H9 (cell line): Measurements from ENCODE around the gene PCCA. TPM values are rescaled to one million over a fixed set of nuclear protein-coding genes. Genes with fewer than 3 reads are reported as not detected.
A peak's percentile ranks its signal among the peaks of the same experiment; 100 is the strongest.

Experiments used
- DNase-seq: peaks from one replicate; pipeline ENCODE4 v3.0.0-alpha.2; 2017
- H2AFZ ChIP-seq: one replicate; pipeline ENCODE4 v1.6.1; 2013; ENCODE audit warnings: mild to moderate bottlenecking, low read length, control low read depth, moderate library complexity
- H2AK5ac ChIP-seq: 2 replicates; pipeline ENCODE4 v1.6.1; 2013; ENCODE audit warnings: low read length, control low read depth, mixed read lengths; ENCODE audit not compliant: insufficient read length
- H2BK120ac ChIP-seq: one replicate; pipeline ENCODE4 v1.6.1; 2013; ENCODE audit warnings: low read depth, mild to moderate bottlenecking, low read length, control low read depth, inconsistent platforms; ENCODE audit not compliant: poor library complexity, severe bottlenecking
- H2BK12ac ChIP-seq: 2 replicates; pipeline ENCODE4 v1.6.1; 2013; ENCODE audit warnings: low read length, control low read depth, mixed read lengths, low read depth; ENCODE audit not compliant: insufficient read length
- H2BK15ac ChIP-seq: 2 replicates; pipeline ENCODE4 v1.6.1; 2013; ENCODE audit warnings: low read depth, low read length, control low read depth
- H2BK20ac ChIP-seq: one replicate; pipeline ENCODE4 v1.6.1; 2013; ENCODE audit warnings: low read depth, mild to moderate bottlenecking, low read length, control low read depth, inconsistent platforms; ENCODE audit not compliant: poor library complexity, severe bottlenecking
- H2BK5ac ChIP-seq: 2 replicates; pipeline ENCODE4 v1.6.1; 2013; ENCODE audit warnings: low read length, control low read depth, mixed read lengths; ENCODE audit not compliant: insufficient read length
- H3K14ac ChIP-seq: 2 replicates; pipeline ENCODE4 v1.6.1; 2013; ENCODE audit warnings: low read length, control low read depth; ENCODE audit not compliant: insufficient read depth
- H3K18ac ChIP-seq: 2 replicates; pipeline ENCODE4 v1.6.1; 2013; ENCODE audit warnings: low read depth, mild to moderate bottlenecking, mixed read lengths, low read length, control low read depth; ENCODE audit not compliant: insufficient read length
- H3K23ac ChIP-seq: 2 replicates; pipeline ENCODE4 v1.6.1; 2013; ENCODE audit warnings: low read length, control low read depth, mixed read lengths, low read depth; ENCODE audit not compliant: insufficient read length
- H3K23me2 ChIP-seq: 2 replicates; pipeline ENCODE4 v1.6.1; 2013; ENCODE audit warnings: low read depth, mild to moderate bottlenecking, mixed read lengths, low read length, control low read depth; ENCODE audit not compliant: insufficient read length, poor library complexity, severe bottlenecking
- H3K27ac ChIP-seq: 2 replicates; pipeline ENCODE4 v1.5.1; 2013; ENCODE audit warnings: low read length, control low read depth, mixed read lengths, low read depth; ENCODE audit not compliant: insufficient read length
- H3K27me3 ChIP-seq: 2 replicates; pipeline ENCODE4 v1.6.1; 2013; ENCODE audit warnings: low read length, control low read depth, inconsistent platforms; ENCODE audit not compliant: insufficient read depth
- H3K4ac ChIP-seq: 2 replicates; pipeline ENCODE4 v1.6.1; 2013; ENCODE audit warnings: low read depth, mild to moderate bottlenecking, control low read depth, inconsistent platforms, low read length, moderate library complexity
- H3K4me1 ChIP-seq: 2 replicates; pipeline ENCODE4 v1.6.1; 2013; ENCODE audit warnings: low read length, control low read depth, inconsistent platforms; ENCODE audit not compliant: insufficient read depth
- H3K4me2 ChIP-seq: 2 replicates; pipeline ENCODE4 v1.6.1; 2013; ENCODE audit warnings: low read length, control low read depth, mixed read lengths; ENCODE audit not compliant: insufficient read length, insufficient read depth
- H3K56ac ChIP-seq: 2 replicates; pipeline ENCODE4 v1.6.1; 2013; ENCODE audit warnings: low read depth, mild to moderate bottlenecking, mixed read lengths, low read length, control low read depth; ENCODE audit not compliant: insufficient read length
- H3K79me1 ChIP-seq: 2 replicates; pipeline ENCODE4 v1.6.1; 2013; ENCODE audit warnings: low read depth, mild to moderate bottlenecking, moderate library complexity, low read length, control low read depth, inconsistent platforms; ENCODE audit not compliant: insufficient read depth, poor library complexity, severe bottlenecking
- H3K79me2 ChIP-seq: 2 replicates; pipeline ENCODE4 v1.6.1; 2013; ENCODE audit warnings: low read length, control low read depth, inconsistent platforms; ENCODE audit not compliant: insufficient read depth
- H3K9ac ChIP-seq: 2 replicates; pipeline ENCODE4 v1.6.1; 2013; ENCODE audit warnings: low read length, control low read depth, mixed read lengths; ENCODE audit not compliant: insufficient read length; ENCODE audit errors: extremely low read depth
- H3K9me3 ChIP-seq: one replicate; pipeline ENCODE4 v1.6.1; 2013; ENCODE audit warnings: low read depth, low read length, inconsistent platforms; ENCODE audit not compliant: control insufficient read depth
- H3T11ph ChIP-seq: one replicate; pipeline ENCODE4 v1.6.1; 2013; ENCODE audit warnings: mild to moderate bottlenecking, low read length, control low read depth, inconsistent platforms
- H4K20me1 ChIP-seq: one replicate; pipeline ENCODE4 v1.6.1; 2013; ENCODE audit not compliant: control insufficient read depth, insufficient read length, insufficient read depth
- H4K5ac ChIP-seq: 2 replicates; pipeline ENCODE4 v1.6.1; 2013; ENCODE audit warnings: low read depth, mild to moderate bottlenecking, mixed read lengths, low read length, control low read depth; ENCODE audit not compliant: insufficient read length
- H4K8ac ChIP-seq: replicated peaks from 2 replicates; pipeline ENCODE4 v1.6.1; 2013; ENCODE audit warnings: low read length, control low read depth, mixed read lengths, low read depth; ENCODE audit not compliant: insufficient read length
- H4K91ac ChIP-seq: 2 replicates; pipeline ENCODE4 v1.6.1; 2013; ENCODE audit warnings: low read depth, mild to moderate bottlenecking, moderate library complexity, mixed read lengths, low read length, control low read depth; ENCODE audit not compliant: insufficient read length
- H3K27ac Mint-ChIP-seq, 3 experiments: 2 replicates in 2 of 3; 3 replicates in 1 of 3; pipeline ENCODE4 v1.8.0; 2020 to 2021; ENCODE audit warnings: mixed read lengths in 3 of 3, mild to moderate bottlenecking in 1 of 3, moderate library complexity in 1 of 3
- H3K27me3 Mint-ChIP-seq: 2 replicates; pipeline ENCODE4 v1.8.0; 2021; ENCODE audit warnings: low read depth, mild to moderate bottlenecking, moderate library complexity, mixed read lengths
- H3K36me3 Mint-ChIP-seq, 3 experiments: 2 replicates in 2 of 3; 3 replicates in 1 of 3; pipeline ENCODE4 v1.8.0; 2020 to 2021; ENCODE audit warnings: low read depth in 3 of 3, mixed read lengths in 3 of 3; ENCODE audit not compliant: insufficient read depth in 1 of 3
- H3K4me1 Mint-ChIP-seq, 2 experiments: 2 replicates each; pipeline ENCODE4 v1.8.0; 2020; ENCODE audit warnings: mixed read lengths in 2 of 2
- H3K4me3 Mint-ChIP-seq, 2 experiments: 2 replicates in 1 of 2; 3 replicates in 1 of 2; pipeline ENCODE4 v1.8.0; 2020 to 2021; ENCODE audit warnings: mild to moderate bottlenecking in 2 of 2, mixed read lengths in 2 of 2, moderate library complexity in 1 of 2
- H3K9me3 Mint-ChIP-seq, 2 experiments: 2 replicates in 1 of 2; 3 replicates in 1 of 2; pipeline ENCODE4 v1.8.0; 2020; ENCODE audit warnings: mild to moderate bottlenecking in 2 of 2, mixed read lengths in 2 of 2, moderate library complexity in 1 of 2
- CTCF ChIP-seq: fragments of 200-600 bp; sonication (generic); conservative IDR thresholded peaks from 3 replicates; pipeline ENCODE4 v1.8.0; 2021; ENCODE audit warnings: antibody characterized with exemption, mild to moderate bottlenecking
- WGBS: extraction: QIAGEN DNeasy Blood & Tissue Kit; methylation state at CpG from one replicate; pipeline ENCODE4 v1.1.7; 2013; ENCODE audit warnings: missing lambda C conversion rate, low lambda C conversion rate, mixed read lengths; ENCODE audit not compliant: insufficient read length; ENCODE audit errors: extremely low coverage; 5-methylcytosine and 5-hydroxymethylcytosine counted together
- total RNA-seq: library from RNA; stranded (reverse); gene quantifications from 2 replicates; pipeline ENCODE4 v1.2.1, GENCODE V29; 2021

PCCA gene
- total RNA-seq, 1 experiment from 2014 or later, result 56.5 TPM

- Histone ChIP-seq H3K18ac (no peak overlapping the region), H2BK12ac (no peak overlapping the region), H4K20me1 (no peaks in the 10 kb centered on the region), H3K23ac (no peak overlapping the region), H2BK5ac (no peak overlapping the region), H2AFZ (no peak overlapping the region), H3K56ac (no peak overlapping the region), H3K27me3 (no peaks in the 10 kb centered on the region), H2BK15ac (no peak overlapping the region), H3K23me2 (no peaks in the 10 kb centered on the region), H3K9me3 (no peaks in the 10 kb centered on the region), H3K79me2 (no peaks in the 10 kb centered on the region), H4K91ac (no peak overlapping the region), H3T11ph (no peak overlapping the region), H2BK20ac (no peak overlapping the region), H2BK120ac (no peak overlapping the region), H3K14ac (no peak overlapping the region), H2AK5ac (no peak overlapping the region), H3K9ac (no peak overlapping the region), H3K4ac (no peak overlapping the region), H4K8ac (no peak overlapping the region), H3K4me2 (no peak overlapping the region), H3K4me1 (peaks cover 6% of the 10 kb centered on the region; the same call in 1 of the 2 replicates), H4K5ac (no peak overlapping the region), H3K27ac (no peak overlapping the region), H3K79me1 (no peaks in the 10 kb centered on the region)
- TF ChIP-seq CTCF, result no peak
- H3K4me3 Mint-ChIP-seq, result no peak overlapping the region
- peaks cover 35 to 44% of the 10 kb centered on the region in 2 experiments for H3K4me1 Mint-ChIP-seq
- H3K9me3 Mint-ChIP-seq, result peaks cover 0 to 2% of the 10 kb centered on the region in 2 experiments; a peak in 1 of 5 replicates
- no CpG with 5 or more reads among the region's 3 CpGs for WGBS
- H3K36me3 Mint-ChIP-seq, result peaks cover 14 to 30% (median 19%) of the 10 kb centered on the region in 3 experiments; a peak in 6 of 7 replicates
- no peak for DNase-seq
- no peaks in the 10 kb centered on the region for H3K27me3 Mint-ChIP-seq
- H3K27ac Mint-ChIP-seq, result peak overlapping the region in 1 of 3 experiments; percentile 97; a peak in 2 of 7 replicates
Measured at GRCh38 chr13:100146534-100146933, 57.6 kb downstream of the PCCA start.
